Neural progenitor cell (in vitro differentiated cells): ENCODE results near the gene VPS33B.

Source experiments
- CTCF ChIP-seq: fragments of 200-600 bp; sonication (generic); IDR thresholded peaks from 2 replicates; pipeline ENCODE4 v1.5.1; 2017; ENCODE audit warnings: antibody characterized with exemption, mild to moderate bottlenecking
- EZH2phosphoT487 ChIP-seq: fragments of 200-600 bp; sonication (generic); IDR thresholded peaks from 2 replicates; pipeline ENCODE4 v1.6.1; 2017; ENCODE audit warnings: antibody characterized with exemption

- TF ChIP-seq CTCF (no peak), EZH2phosphoT487 (no peak)
Measured at GRCh38 chr15:91047545-91048199, 25.3 kb upstream of the VPS33B start.
